ENCODE data around the gene HEXIM1. TPM values are rescaled to one million over a fixed set of nuclear protein-coding genes. Genes with fewer than 3 reads are reported as not detected.

The HEXIM1 gene
- 10 to 100 TPM in 11 of 12 donors, not detected in 1; 19.6 to 35.9 (median 22.2) TPM for polyA plus RNA-seq (ENCODE audit: insufficient read length in 12 of 12)
- long read RNA-seq, donor 1, transcript HEXIM1-201 (1 exons, 3,600 nt): major isoform, 72 of 72 reads
- long read RNA-seq, donor 1, partial matches to known transcripts: 0 of 72 reads
- long read RNA-seq, donor 1, other reads (novel, unspliced or antisense): 0 of 72 reads
- long read RNA-seq, donor 2, transcript HEXIM1-201 (1 exons, 3,600 nt): major isoform, 37 of 37 reads
- long read RNA-seq, donor 2, partial matches to known transcripts: 0 of 37 reads
- long read RNA-seq, donor 2, other reads (novel, unspliced or antisense): 0 of 37 reads
- long read RNA-seq, donor 3, transcript HEXIM1-201 (1 exons, 3,600 nt): major isoform, 31 of 31 reads
- long read RNA-seq, donor 3, partial matches to known transcripts: 0 of 31 reads
- long read RNA-seq, donor 3, other reads (novel, unspliced or antisense): 0 of 31 reads
- long read RNA-seq, donor 4, transcript HEXIM1-201 (1 exons, 3,600 nt): major isoform, 13 of 13 reads
- long read RNA-seq, donor 4, partial matches to known transcripts: 0 of 13 reads
- long read RNA-seq, donor 4, other reads (novel, unspliced or antisense): 0 of 13 reads
- long read RNA-seq, donor 5, transcript HEXIM1-201 (1 exons, 3,600 nt): major isoform, 57 of 57 reads
- long read RNA-seq, donor 5, partial matches to known transcripts: 0 of 57 reads
- long read RNA-seq, donor 5, other reads (novel, unspliced or antisense): 0 of 57 reads
- long read RNA-seq, donor 6, transcript HEXIM1-201 (1 exons, 3,600 nt): major isoform, 22 of 22 reads
- long read RNA-seq, donor 6, partial matches to known transcripts: 0 of 22 reads
- long read RNA-seq, donor 6, other reads (novel, unspliced or antisense): 0 of 22 reads
- long read RNA-seq, donor 7, transcript HEXIM1-201 (1 exons, 3,600 nt): major isoform, 19 of 19 reads
- long read RNA-seq, donor 7, partial matches to known transcripts: 0 of 19 reads
- long read RNA-seq, donor 7, other reads (novel, unspliced or antisense): 0 of 19 reads
- long read RNA-seq, donor 8, transcript HEXIM1-201 (1 exons, 3,600 nt): major isoform, 56 of 56 reads
- long read RNA-seq, donor 8, partial matches to known transcripts: 0 of 56 reads
- long read RNA-seq, donor 8, other reads (novel, unspliced or antisense): 0 of 56 reads
- long read RNA-seq, donor 9, transcript HEXIM1-201 (1 exons, 3,600 nt): major isoform, 30 of 30 reads
- long read RNA-seq, donor 9, partial matches to known transcripts: 0 of 30 reads
- long read RNA-seq, donor 9, other reads (novel, unspliced or antisense): 0 of 30 reads
- long read RNA-seq, donor 10, transcript HEXIM1-201 (1 exons, 3,600 nt): major isoform, 35 of 35 reads
- long read RNA-seq, donor 10, partial matches to known transcripts: 0 of 35 reads
- long read RNA-seq, donor 10, other reads (novel, unspliced or antisense): 0 of 35 reads
- long read RNA-seq, donor 11, transcript HEXIM1-201 (1 exons, 3,600 nt): major isoform, 38 of 38 reads
- long read RNA-seq, donor 11, partial matches to known transcripts: 0 of 38 reads
- long read RNA-seq, donor 11, other reads (novel, unspliced or antisense): 0 of 38 reads

GRCh38 chr17:45148183-45149036, at the start of gene HEXIM1:
Gene HEXIM1 (plus strand): TSS chr17:45148475. CDS start chr17:45149191, 716 bp downstream.
- DNase-seq: peak; percentile 100

GRCh38 chr17:45098869-45099616, 49.2 kb upstream of the HEXIM1 start:
- peak; percentile 79 for DNase-seq

- no peak for DNase-seq
These were observed 46.8 kb upstream of the HEXIM1 start for GRCh38 chr17:45101546-45101882.

GRCh38 chr17:45101883-45102811, 46.1 kb upstream of the HEXIM1 start:
- DNase-seq: no peak

- no peak for DNase-seq
These were observed 45.4 kb upstream of the HEXIM1 start for GRCh38 chr17:45102856-45103255.

GRCh38 chr17:45103269-45103795, 44.9 kb upstream of the HEXIM1 start:
- DNase-seq: no peak

- no peak for DNase-seq
These were observed 44.2 kb upstream of the HEXIM1 start for GRCh38 chr17:45104029-45104428.

- no peak for DNase-seq
These were observed 43.8 kb upstream of the HEXIM1 start for GRCh38 chr17:45104497-45104896.

- no peak for DNase-seq
These were observed 43.2 kb upstream of the HEXIM1 start for GRCh38 chr17:45104907-45105624.

GRCh38 chr17:45106096-45106495, 42.2 kb upstream of the HEXIM1 start:
- no peak for DNase-seq

GRCh38 chr17:45106582-45106981, 41.7 kb upstream of the HEXIM1 start:
- no peak for DNase-seq

- DNase-seq: peak; percentile 43
These were observed 40.8 kb upstream of the HEXIM1 start for GRCh38 chr17:45107293-45108010.

GRCh38 chr17:45108051-45108450, 40.2 kb upstream of the HEXIM1 start:
- no peak for DNase-seq

- DNase-seq: no peak
These were observed 39.4 kb upstream of the HEXIM1 start for GRCh38 chr17:45108595-45109521.
